ENCODE data around the gene PHF21A. TPM values are rescaled to one million over a fixed set of nuclear protein-coding genes. Genes with fewer than 3 reads are reported as not detected.

Gene PHF21A
- total and polyA plus RNA-seq, 4 donors: 3.6 to 8.5 (median 6.2) TPM

DNA sequence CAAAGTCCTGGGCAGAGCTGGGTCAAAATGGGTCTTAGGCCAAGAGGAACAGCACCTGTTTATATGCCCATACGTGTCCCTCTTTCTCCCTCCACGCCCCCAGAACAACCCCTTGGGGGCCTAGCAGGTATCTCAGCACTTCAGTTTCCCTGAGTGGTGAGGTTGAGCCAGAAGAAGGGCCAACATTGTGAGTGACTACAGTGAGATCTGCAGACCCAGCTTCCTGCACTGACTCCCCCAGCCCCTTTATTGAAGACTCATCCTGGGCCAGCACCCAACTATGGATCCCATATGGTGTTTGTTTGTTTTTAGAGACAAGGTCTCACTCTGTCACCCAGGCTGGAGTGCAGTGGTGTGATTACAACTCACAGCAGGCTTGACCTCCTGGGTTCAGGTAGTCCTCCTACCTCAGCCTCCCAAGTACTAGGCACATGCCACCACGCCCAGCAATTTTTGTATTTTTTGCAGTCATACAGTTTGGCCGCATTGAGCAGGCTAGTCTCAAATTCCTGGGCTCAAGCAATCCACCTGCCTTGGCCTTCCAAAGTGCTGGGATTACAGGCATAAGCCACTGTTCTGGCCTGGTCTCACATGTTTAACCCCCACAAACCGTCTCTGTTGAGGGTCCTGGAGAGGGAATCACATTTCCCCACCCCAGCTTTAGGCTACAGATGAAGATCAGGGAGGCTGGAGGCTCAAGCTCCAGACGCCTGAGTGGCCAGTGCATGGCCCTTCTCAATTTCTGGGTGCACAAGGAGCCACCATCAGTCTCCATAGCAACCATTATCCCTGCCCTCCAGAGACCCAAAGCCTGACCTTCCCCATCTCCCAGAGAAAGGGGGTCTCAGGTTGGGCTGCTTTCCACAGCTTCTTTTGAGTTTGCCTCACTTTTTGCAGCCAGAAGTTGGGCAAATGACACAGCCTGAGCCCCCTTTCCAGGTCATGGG, 200.4 kb downstream of the PHF21A start:
- Histone ChIP-seq H3K4me3 (ENCODE audit: low read depth in 1 of 3, low read length in 3 of 3) (no peak overlapping the region), H3K27me3 (ENCODE audit: control insufficient read depth in 4 of 4, insufficient read depth in 4 of 4, low read length in 3 of 4) (no peaks in the 10 kb centered on the region), H3K36me3 (ENCODE audit: control insufficient read depth in 4 of 4, insufficient read depth in 3 of 4, low read depth in 1 of 4, low read length in 3 of 4) (peaks cover 0 to 3% (median 0%) of the 10 kb centered on the region in 4 donors), H3K27ac (ENCODE audit: low read depth in 1 of 2, low read length in 2 of 2) (no peak overlapping the region), H3K9me3 (ENCODE audit: control insufficient read depth in 4 of 4, low read length in 3 of 4) (no peaks in the 10 kb centered on the region), H3K4me1 (ENCODE audit: control insufficient read depth in 4 of 4, insufficient read depth in 4 of 4, low read length in 3 of 4) (peaks cover 7 to 31% (median 19%) of the 10 kb centered on the region in 4 donors), H3K9ac (ENCODE audit: low read depth in 1 of 2, low read length in 2 of 2) (no peak overlapping the region)
- 95% methylated on average over 6 of the region's 6 CpGs for WGBS
- no peak for DNase-seq (ENCODE audit: low spot score)
- TF ChIP-seq TAF1 (conservative IDR thresholded peaks at IDR 0.05): no peak
- no peak for TF ChIP-seq YY1 (IDR thresholded peaks at IDR 0.05)
- no peak for TF ChIP-seq HNF4A (conservative IDR thresholded peaks at IDR 0.05)
- no peak for TF ChIP-seq FOXA2 (IDR thresholded peaks at IDR 0.05)
- no peak for TF ChIP-seq EGR1 (IDR thresholded peaks at IDR 0.05; ENCODE audit: low read depth in 2 of 2)
- no peak for TF ChIP-seq ATF3 (IDR thresholded peaks at IDR 0.05)
- no peak for TF ChIP-seq HNF4G (IDR thresholded peaks at IDR 0.05)
- TF ChIP-seq, protein P1, sequence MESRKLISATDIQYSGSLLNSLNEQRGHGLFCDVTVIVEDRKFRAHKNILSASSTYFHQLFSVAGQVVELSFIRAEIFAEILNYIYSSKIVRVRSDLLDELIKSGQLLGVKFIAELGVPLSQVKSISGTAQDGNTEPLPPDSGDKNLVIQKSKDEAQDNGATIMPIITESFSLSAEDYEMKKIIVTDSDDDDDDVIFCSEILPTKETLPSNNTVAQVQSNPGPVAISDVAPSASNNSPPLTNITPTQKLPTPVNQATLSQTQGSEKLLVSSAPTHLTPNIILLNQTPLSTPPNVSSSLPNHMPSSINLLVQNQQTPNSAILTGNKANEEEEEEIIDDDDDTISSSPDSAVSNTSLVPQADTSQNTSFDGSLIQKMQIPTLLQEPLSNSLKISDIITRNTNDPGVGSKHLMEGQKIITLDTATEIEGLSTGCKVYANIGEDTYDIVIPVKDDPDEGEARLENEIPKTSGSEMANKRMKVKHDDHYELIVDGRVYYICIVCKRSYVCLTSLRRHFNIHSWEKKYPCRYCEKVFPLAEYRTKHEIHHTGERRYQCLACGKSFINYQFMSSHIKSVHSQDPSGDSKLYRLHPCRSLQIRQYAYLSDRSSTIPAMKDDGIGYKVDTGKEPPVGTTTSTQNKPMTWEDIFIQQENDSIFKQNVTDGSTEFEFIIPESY (IDR thresholded peaks at IDR 0.05): no peak

DNA sequence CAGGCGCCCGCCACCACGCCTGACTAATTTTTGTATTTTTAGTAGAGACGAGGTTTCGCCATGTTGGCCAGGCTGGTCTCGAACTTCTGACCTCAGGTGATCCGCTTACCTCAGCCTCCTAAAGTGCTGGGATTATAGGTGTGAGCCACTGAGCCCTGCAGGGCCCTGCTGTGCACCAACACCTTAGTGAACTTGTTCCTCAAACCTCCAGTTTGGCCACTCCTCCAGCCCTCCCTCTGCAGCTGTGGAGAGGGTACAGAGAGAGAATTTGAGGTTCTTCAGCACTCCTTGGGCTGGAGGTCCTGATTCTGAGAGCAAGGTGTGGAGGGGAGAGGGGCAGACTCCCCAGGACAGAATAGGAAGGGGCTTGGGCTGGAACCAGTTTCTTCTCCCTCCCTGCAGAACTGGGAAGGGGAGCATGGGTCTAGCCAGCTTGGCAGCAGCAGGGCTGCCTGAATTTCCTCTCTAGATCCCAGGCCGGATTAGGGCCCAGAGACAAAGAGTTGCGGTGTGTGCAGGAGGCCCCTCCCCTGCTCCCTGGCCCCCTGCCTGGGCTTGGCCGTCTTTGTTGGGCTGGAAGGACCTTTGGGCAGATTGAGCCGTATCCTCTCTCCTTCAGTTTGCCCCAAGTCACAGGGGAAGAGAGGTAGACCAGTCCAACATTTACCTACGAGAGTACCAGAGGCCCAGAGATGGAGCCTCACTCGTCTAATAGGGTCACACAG, 201.3 kb downstream of the PHF21A start:
- Histone ChIP-seq H3K4me1 (ENCODE audit: control insufficient read depth in 4 of 4, insufficient read depth in 4 of 4, low read length in 3 of 4) (peaks cover 10 to 40% (median 27%) of the 10 kb centered on the region in 4 donors), H3K27me3 (ENCODE audit: control insufficient read depth in 4 of 4, insufficient read depth in 4 of 4, low read length in 3 of 4) (no peaks in the 10 kb centered on the region), H3K4me3 (ENCODE audit: low read depth in 1 of 3, low read length in 3 of 3) (no peak overlapping the region), H3K27ac (ENCODE audit: low read depth in 1 of 2, low read length in 2 of 2) (no peak overlapping the region), H3K9me3 (ENCODE audit: control insufficient read depth in 4 of 4, low read length in 3 of 4) (no peaks in the 10 kb centered on the region), H3K36me3 (ENCODE audit: control insufficient read depth in 4 of 4, insufficient read depth in 3 of 4, low read depth in 1 of 4, low read length in 3 of 4) (peaks cover 3 to 7% (median 4%) of the 10 kb centered on the region in 4 donors), H3K9ac (ENCODE audit: low read depth in 1 of 2, low read length in 2 of 2) (no peak overlapping the region)
- WGBS: 88% methylated on average over 13 of the region's 13 CpGs
- DNase-seq (ENCODE audit: low spot score): no peak
- TF ChIP-seq, protein P1 (IDR thresholded peaks at IDR 0.05): no peak
- TF ChIP-seq RAD21 (IDR thresholded peaks at IDR 0.05) (no peak), GABPA (IDR thresholded peaks at IDR 0.05 in 1 of 2, conservative IDR thresholded peaks at IDR 0.05 in 1 of 2) (no peak), RXRA (IDR thresholded peaks at IDR 0.05) (no peak), HNF4G (IDR thresholded peaks at IDR 0.05) (no peak), TAF1 (conservative IDR thresholded peaks at IDR 0.05) (no peak), HNF4A (conservative IDR thresholded peaks at IDR 0.05) (no peak), FOXA2 (IDR thresholded peaks at IDR 0.05) (no peak), ATF3 (IDR thresholded peaks at IDR 0.05) (no peak), FOXA1 (IDR thresholded peaks at IDR 0.05) (no peak), EGR1 (IDR thresholded peaks at IDR 0.05; ENCODE audit: low read depth in 2 of 2) (no peak), SP1 (IDR thresholded peaks at IDR 0.05) (no peak), JUND (IDR thresholded peaks at IDR 0.05) (no peak), NR2F2 (IDR thresholded peaks at IDR 0.05) (no peak)
- TF ChIP-seq, protein P2, sequence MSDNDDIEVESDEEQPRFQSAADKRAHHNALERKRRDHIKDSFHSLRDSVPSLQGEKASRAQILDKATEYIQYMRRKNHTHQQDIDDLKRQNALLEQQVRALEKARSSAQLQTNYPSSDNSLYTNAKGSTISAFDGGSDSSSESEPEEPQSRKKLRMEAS (IDR thresholded peaks at IDR 0.05): no peak
- TF ChIP-seq, protein P3, sequence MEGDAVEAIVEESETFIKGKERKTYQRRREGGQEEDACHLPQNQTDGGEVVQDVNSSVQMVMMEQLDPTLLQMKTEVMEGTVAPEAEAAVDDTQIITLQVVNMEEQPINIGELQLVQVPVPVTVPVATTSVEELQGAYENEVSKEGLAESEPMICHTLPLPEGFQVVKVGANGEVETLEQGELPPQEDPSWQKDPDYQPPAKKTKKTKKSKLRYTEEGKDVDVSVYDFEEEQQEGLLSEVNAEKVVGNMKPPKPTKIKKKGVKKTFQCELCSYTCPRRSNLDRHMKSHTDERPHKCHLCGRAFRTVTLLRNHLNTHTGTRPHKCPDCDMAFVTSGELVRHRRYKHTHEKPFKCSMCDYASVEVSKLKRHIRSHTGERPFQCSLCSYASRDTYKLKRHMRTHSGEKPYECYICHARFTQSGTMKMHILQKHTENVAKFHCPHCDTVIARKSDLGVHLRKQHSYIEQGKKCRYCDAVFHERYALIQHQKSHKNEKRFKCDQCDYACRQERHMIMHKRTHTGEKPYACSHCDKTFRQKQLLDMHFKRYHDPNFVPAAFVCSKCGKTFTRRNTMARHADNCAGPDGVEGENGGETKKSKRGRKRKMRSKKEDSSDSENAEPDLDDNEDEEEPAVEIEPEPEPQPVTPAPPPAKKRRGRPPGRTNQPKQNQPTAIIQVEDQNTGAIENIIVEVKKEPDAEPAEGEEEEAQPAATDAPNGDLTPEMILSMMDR (IDR thresholded peaks at IDR 0.05; ENCODE audit: low read depth, low read length, missing input control): no peak
